GM12878 (cell line): ENCODE data around the gene PLEKHD1. TPM values are rescaled to one million over a fixed set of nuclear protein-coding genes. Genes with fewer than 3 reads are reported as not detected.

Source experiments
- ATAC-seq: fragments of 200-7000 bp; cut with Tn5 transposase; 3 replicates; pipeline ENCODE4 v1.9.1; 2020; ENCODE audit warnings: mild to moderate bottlenecking, moderate library complexity
- BruUV-seq: library from RNA; stranded (reverse); fragments of 400-500 nt; replicated peaks from 2 replicates; lab custom pipeline; 2021; lab: Mats Ljungman, UMichigan
- CTCF ChIA-PET: fragments of 300-600 bp; sonication (Branson Sonifier 250); formaldehyde crosslinking; extraction: SDS; loops from one replicate; lab custom pipeline; 2021; ENCODE audit warnings: inconsistent platforms; lab: Yijun Ruan, JAX
- POLR2A ChIA-PET: fragments of 350-600 bp; formaldehyde crosslinking; extraction: SDS; loops from one replicate; lab custom pipeline; 2021; ENCODE audit warnings: inconsistent platforms; lab: Charles Lee
- RAD21 ChIA-PET: fragments of 300-600 bp; sonication (Branson Sonifier 250); formaldehyde crosslinking; loops from one replicate; lab custom pipeline; 2023; ENCODE audit warnings: antibody characterized with exemption; ENCODE audit not compliant: unreplicated experiment; lab: Charles Lee
- SMC1A ChIA-PET: fragments of 300-600 bp; sonication (Branson Sonifier 250); formaldehyde crosslinking; loops from one replicate; lab custom pipeline; 2023; ENCODE audit not compliant: unreplicated experiment, uncharacterized antibody; lab: Charles Lee
- DNase-seq: peaks from one replicate; pipeline ENCODE4 v3.0.0-alpha.2; 2011; ENCODE audit warnings: low read depth, low spot score
- FAIRE-seq: peaks from 3 replicates; lab custom pipeline; 2011; peaks lifted over from hg19 to GRCh38; lab: Jason Lieb, UNC
- H2AFZ ChIP-seq: 2 replicates; pipeline ENCODE4 v1.6.0; 2011; ENCODE audit warnings: low read depth, low read length, control low read depth; ENCODE audit not compliant: control insufficient read depth
- H3K27ac ChIP-seq: 2 replicates; pipeline ENCODE4 v1.5.1; 2011; ENCODE audit warnings: control low read depth; ENCODE audit not compliant: control insufficient read depth, insufficient read depth
- H3K27me3 ChIP-seq, 2 experiments: replicated peaks in 1 of 2; 2 replicates each; pipeline versions ENCODE4 v1.6.0 to v1.6.1; 2011; ENCODE audit warnings: low read length in 1 of 2; ENCODE audit not compliant: control insufficient read depth in 2 of 2, insufficient read depth in 2 of 2
- H3K36me3 ChIP-seq, 2 experiments: 2 replicates each; pipeline ENCODE4 v1.5.1; 2011; ENCODE audit warnings: low read length in 1 of 2; ENCODE audit not compliant: control insufficient read depth in 2 of 2, insufficient read depth in 2 of 2
- H3K4me1 ChIP-seq: 2 replicates; pipeline ENCODE4 v1.6.1; 2011; ENCODE audit warnings: mild to moderate bottlenecking, low read length, moderate library complexity, mixed read lengths; ENCODE audit not compliant: control insufficient read depth, insufficient read depth
- H3K4me2 ChIP-seq: 2 replicates; pipeline ENCODE4 v1.6.0; 2011; ENCODE audit warnings: control low read depth; ENCODE audit not compliant: control insufficient read depth, insufficient read depth
- H3K4me3 ChIP-seq: fragments of 200-600 bp; sonication (generic); 2 replicates; pipeline ENCODE4 v1.5.1; 2016
- H3K79me2 ChIP-seq: 2 replicates; pipeline ENCODE4 v1.6.0; 2011; ENCODE audit warnings: low read length; ENCODE audit not compliant: control insufficient read depth, insufficient read depth
- H3K9ac ChIP-seq: 2 replicates; pipeline ENCODE4 v1.8.0; 2011; ENCODE audit warnings: low read length, control low read depth, mixed read lengths; ENCODE audit not compliant: control insufficient read depth, insufficient read depth
- H3K9me3 ChIP-seq: replicated peaks from 3 replicates; pipeline ENCODE4 v1.5.1; 2011; ENCODE audit warnings: mild to moderate bottlenecking, low read length; ENCODE audit not compliant: control insufficient read depth, insufficient read depth
- H4K20me1 ChIP-seq: 2 replicates; pipeline ENCODE4 v1.6.0; 2011; ENCODE audit not compliant: control insufficient read depth, insufficient read depth
- DPF2 ChIP-seq: fragments of 450-650 bp; IDR thresholded peaks from 2 replicates; pipeline ENCODE4 v1.6.1; 2017; ENCODE audit warnings: mild to moderate bottlenecking
- ELK1 ChIP-seq: IDR thresholded peaks from 2 replicates; pipeline ENCODE4 v1.6.1; 2012; ENCODE audit warnings: low read depth, low read length, improper control_type of control experiment
- EP300 ChIP-seq, 2 experiments: fragments of 150-350 bp in 1 of 2; IDR thresholded peaks; 2 replicates each; pipeline ENCODE4 v1.6.1; 2011 to 2012; ENCODE audit warnings: low read depth in 2 of 2, low read length in 2 of 2, borderline replicate concordance in 1 of 2, improper control_type of control experiment in 1 of 2, inconsistent platforms in 1 of 2; ENCODE audit not compliant: control insufficient read depth in 1 of 2
- EZH2 ChIP-seq: IDR thresholded peaks from 2 replicates; pipeline ENCODE4 v1.6.1; 2012; ENCODE audit warnings: low read depth, mild to moderate bottlenecking, control low read depth, inconsistent platforms, low read length, borderline replicate concordance; ENCODE audit not compliant: control insufficient read depth
- IRF4 ChIP-seq: IDR thresholded peaks from 2 replicates; pipeline ENCODE4 v1.6.1; 2011; ENCODE audit warnings: low read depth, low read length
- MAX ChIP-seq: IDR thresholded peaks from 2 replicates; pipeline ENCODE4 v1.6.1; 2012; ENCODE audit warnings: low read depth, low read length, improper control_type of control experiment
- PKNOX1 ChIP-seq: fragments of 450-650 bp; IDR thresholded peaks from 2 replicates; pipeline ENCODE4 v1.6.1; 2016; ENCODE audit warnings: mild to moderate bottlenecking
- SIX5 ChIP-seq: IDR thresholded peaks from 2 replicates; pipeline ENCODE4 v1.6.1; 2011; ENCODE audit warnings: mild to moderate bottlenecking, low read depth, low read length, moderate library complexity; ENCODE audit not compliant: severe bottlenecking
- SREBF1 ChIP-seq: IDR thresholded peaks from 2 replicates; pipeline ENCODE4 v1.6.1; 2012; ENCODE audit warnings: mild to moderate bottlenecking, low read length
- ZNF274 ChIP-seq: IDR thresholded peaks from one replicate; pipeline ENCODE4 v1.8.0; 2011; ENCODE audit not compliant: insufficient read length, insufficient read depth
- in situ Hi-C: fragments of 300-500 bp; cut with MboI; formaldehyde crosslinking; loops from 9 replicates; pipeline ENCODE4 v1.14.3; 2018; ENCODE audit warnings: mixed read lengths
- intact Hi-C: fragments of 100-400 bp; cut with micrococcal nuclease; formaldehyde crosslinking; loops from one replicate; pipeline ENCODE4 v1.14.2; 2022; ENCODE audit not compliant: unreplicated experiment
- polyA plus RNA-seq, 11 experiments: library from polyadenylated mRNA; depleted of rRNA in 4 of 11; unstranded in 6 of 11; stranded (reverse) in 5 of 11; fragments of >200 nt; fragmentation: Nextera tagmentation in 4 of 11; fragmentation: Illumina TruSeq in 1 of 11; extraction: Ambion mirVana in 4 of 11; extraction: Trizol in 1 of 11; gene quantifications; 1 replicate in 1 of 11; 2 replicates in 10 of 11; pipeline versions ENCODE4 v1.2.1 to v1.2.3, GENCODE V29; 2011 to 2016; ENCODE audit warnings: inconsistent platforms in 2 of 11, missing spikeins in 2 of 11, low read depth in 1 of 11
- total RNA-seq, 4 experiments: library from RNA; depleted of rRNA in 3 of 4; stranded (reverse); fragments of >200 nt in 3 of 4; fragmentation: Illumina TruSeq in 1 of 4; extraction: Trizol in 1 of 4; gene quantifications; 2 replicates each; pipeline versions ENCODE4 v1.2.1 to v1.2.3, GENCODE V29; 2013 to 2021

PLEKHD1 gene
- total and polyA plus RNA-seq, 10 of the 15 experiments (the other 5 are each of a cell fraction or from before 2014, with no cell fraction given), result 0.01 to 0.08 (median 0.04) TPM; not detected in 6

GRCh38 chr14:69489495-69489894, 5.0 kb downstream of the PLEKHD1 start:
- Histone ChIP-seq H3K9me3 (no peaks in the 10 kb centered on the region), H3K9ac (no peak overlapping the region), H3K4me1 (no peaks in the 10 kb centered on the region), H3K27me3 (peaks cover 4 to 9% of the 10 kb centered on the region in 2 experiments; a peak in 3 of 4 replicates), H3K36me3 (no peaks in the 10 kb centered on the region), H2AFZ (no peak overlapping the region), H3K4me2 (no peak overlapping the region), H3K4me3 (no peak overlapping the region), H3K27ac (no peak overlapping the region), H3K79me2 (no peaks in the 10 kb centered on the region), H4K20me1 (no peaks in the 10 kb centered on the region)
- intact Hi-C loops, result no loop called here
- FAIRE-seq, result no peak
- TF ChIP-seq ZNF274, result no peak
- no peak for TF ChIP-seq EZH2
- no peak for TF ChIP-seq DPF2
- TF ChIP-seq EP300 (IDR thresholded peaks at IDR 0.05; ENCODE audit: borderline replicate concordance in 1 of 2, control insufficient read depth in 1 of 2, low read depth in 2 of 2, low read length in 2 of 2), result no peak
- no peak for TF ChIP-seq MAX
- TF ChIP-seq ELK1, result no peak
- no peak for TF ChIP-seq SREBF1
- no peak for TF ChIP-seq SIX5
- TF ChIP-seq IRF4, result no peak
- no peak for TF ChIP-seq PKNOX1
- ChIA-PET CTCF (interaction anchor here (1.2 kb wide), 1 partner anchor 13 kb away, joined by 4 read pairs; no protein-coding TSS in a partner anchor), POLR2A (interaction anchor here (0.6 kb wide), 4 partner anchors 54 to 277 kb away, joined by 3 to 9 read pairs (median 4); no protein-coding TSS in a partner anchor), SMC1A (interaction anchor here (1.7 kb wide), 1 partner anchor 15 kb away, joined by 6 read pairs; no protein-coding TSS in a partner anchor), RAD21 (interaction anchor here (0.7 kb wide), 1 partner anchor 228 kb away, joined by 4 read pairs; no protein-coding TSS in a partner anchor)
- in situ Hi-C loops, result no loop called here
- ATAC-seq, result no peak
- DNase-seq, result no peak
- BruUV-seq, result no TSS peak
